Measurements from ENCODE around the gene PDE9A.

The PDE9A gene

DNA sequence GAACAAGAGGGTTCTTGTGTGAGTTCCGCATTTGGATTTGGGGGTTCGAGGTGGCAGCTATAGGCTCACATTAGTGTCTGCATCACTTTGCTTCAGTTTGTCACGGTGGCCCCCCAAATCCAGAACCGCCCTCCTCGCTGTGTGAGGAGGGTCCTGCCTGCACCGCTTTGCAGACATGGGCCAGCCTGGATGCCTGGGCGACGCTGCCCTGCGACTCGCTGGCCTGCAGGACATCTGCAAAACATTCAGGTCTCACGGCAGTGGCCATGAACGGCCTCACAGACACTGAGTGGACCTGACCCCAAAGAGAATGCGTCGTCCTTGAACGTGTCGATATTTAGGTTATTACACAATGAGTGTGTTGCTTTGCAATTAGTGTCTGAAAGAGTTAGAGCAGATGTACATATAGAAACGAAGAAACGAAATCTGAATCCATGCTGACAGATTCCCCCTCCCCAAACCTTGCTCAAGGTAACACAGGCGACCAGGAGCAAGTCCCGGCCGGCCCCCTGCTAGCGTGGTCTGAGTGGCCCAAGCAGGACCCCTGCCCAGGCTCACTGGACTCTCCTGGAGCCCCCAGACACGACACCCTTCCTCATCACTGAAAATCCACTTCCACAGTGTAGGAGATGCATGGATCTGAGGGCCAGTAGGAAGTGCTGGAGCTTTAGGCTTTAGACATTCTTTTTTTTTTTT lies 20.4 kb downstream of the PDE9A start:
- DNase-seq, result no peak

DNA sequence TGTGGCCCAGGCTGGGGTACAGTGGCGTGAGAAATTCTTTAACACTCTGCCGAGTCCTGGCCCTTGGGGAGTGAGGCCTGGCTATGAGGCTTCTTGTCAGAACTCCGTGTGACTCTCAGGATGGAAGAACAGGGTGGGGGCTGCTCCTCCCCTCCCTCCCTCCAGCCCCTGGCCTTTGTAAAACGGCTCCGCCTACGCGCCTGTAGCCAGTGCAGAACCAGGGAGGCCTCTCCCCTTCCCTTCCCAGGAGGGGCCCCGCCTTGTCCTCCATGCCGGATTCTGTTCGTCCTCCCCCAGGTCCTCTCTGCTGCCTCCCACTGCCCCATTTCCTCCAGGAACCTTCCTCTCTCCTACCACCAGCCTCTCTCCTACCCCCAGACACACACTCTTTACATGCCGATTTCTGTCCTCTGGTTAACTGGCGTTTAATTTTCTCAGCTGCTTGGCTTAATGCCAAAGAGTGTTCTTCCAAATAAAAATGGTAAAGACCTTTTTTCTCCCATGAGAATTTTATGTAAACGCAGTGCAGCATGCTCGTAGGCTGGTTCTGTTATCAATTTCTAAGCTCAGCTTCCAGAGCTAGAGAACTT lies 21.0 kb downstream of the PDE9A start:
- no peak for DNase-seq

DNA sequence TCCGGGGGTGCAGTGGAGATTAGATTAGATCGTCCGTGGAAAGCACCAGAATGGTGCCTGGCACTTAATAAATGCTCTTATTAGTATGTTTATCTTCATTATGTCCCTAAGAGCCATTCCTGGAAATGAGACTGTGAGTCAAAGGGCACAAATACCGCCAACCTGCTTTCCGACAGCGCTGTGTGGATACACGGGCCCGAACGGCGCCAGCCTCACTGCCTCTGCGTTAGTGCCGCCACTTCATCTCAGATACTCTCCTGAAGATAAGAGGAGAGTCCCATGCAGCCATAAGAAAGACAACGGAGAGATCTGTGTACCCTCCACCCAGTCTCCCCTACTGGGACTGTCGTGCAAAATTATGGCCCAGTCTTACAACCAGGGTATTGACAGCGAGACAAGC lies 22.0 kb downstream of the PDE9A start:
- no peak for DNase-seq

DNA sequence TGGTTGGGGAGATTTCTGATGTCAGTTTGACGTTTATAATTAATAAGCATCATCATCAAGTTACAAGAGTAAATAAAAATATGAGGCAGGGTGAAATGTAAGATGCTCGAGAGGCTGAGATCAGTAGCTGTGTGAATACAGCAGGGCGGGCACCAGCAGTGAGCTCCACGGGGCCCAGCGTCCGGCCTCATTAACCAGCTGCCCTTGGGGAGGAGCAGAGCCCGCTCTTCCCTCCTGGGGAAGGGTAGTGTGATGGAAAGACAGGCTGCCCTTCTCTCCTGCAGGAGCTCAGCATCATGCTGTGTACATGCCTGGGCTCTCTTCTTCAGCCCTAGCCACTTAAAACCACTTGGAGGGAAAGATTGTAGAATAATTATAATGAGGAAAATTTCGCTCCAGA lies 23.4 kb downstream of the PDE9A start:
- no peak for DNase-seq

DNA sequence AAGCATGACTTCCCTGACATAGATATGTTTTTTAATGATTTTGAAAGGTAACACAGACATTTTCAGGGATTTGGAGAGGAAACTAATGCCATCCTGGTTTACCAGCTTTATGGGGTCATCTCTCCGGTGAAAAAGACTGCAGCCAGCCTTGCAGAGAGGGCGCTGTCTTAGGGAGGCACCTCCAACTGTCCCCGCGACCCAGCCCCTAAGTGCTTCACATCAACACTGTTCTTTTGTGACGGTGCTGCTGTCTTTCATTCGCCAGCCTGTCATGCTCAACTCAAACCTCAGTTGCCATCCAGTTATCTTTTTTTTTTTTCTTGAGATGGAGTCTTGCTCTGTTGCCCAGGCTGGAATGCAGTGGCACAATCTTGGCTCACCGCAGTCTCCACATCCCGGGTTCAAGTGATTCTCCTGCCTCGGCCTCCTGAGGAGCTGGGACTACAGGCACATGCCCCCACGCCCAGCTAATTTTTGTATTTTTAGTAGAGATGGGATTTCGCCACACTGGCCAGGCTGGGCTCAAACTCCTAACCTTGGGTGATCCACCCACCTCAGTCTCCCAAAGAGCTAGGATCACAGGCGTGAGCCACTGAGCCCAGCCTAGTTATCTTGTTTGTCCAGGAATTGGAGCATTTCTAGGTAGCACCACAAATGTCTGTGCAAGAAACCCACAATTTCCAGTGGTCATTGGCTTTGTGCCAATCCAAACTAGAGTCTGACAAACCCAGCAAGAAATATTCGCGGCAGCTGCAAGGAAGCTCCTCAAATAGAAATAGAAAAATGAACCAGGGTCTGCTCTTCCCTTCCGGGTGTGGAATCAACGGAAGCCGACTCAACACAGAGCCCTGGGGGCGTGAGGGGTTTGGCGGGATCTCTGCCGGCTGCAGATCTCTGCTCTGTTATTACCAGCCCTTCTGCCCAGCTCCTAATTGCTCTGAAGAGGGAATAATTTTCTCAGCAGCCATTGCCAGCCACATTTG lies 24.2 kb downstream of the PDE9A start:
- DNase-seq, result no peak

DNA sequence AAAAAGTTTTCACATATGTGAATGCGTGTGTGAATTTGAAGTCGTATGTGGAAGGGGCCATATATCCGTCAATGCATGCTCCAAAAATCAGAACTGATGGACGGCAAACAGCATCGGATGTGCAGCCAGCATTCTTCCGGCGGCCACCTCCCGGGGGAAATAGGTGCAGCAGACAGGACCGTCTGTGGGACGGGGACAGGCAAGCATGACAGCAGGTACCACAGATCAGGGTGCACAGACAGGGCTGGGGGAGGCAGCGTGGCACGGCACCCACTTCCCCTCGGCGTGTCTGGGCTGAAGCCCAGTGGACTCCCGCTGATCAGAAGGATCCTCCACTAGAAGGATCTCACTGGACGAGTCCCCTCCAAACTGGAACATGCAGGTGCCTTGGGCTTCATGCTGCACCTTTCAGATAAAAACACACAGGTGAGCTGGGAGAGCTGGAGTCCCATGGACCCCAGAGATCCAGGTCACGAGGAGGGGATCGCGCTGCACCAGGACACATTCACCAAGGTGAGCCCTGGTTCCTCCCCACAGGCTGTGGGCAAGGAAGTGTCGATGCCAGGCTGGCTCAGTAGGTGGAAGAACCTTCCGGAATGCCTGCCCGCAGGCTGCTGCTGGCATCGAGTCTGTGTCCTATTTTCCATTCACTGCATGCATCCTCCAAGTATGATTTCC lies 25.3 kb downstream of the PDE9A start:
- no peak for DNase-seq

DNA sequence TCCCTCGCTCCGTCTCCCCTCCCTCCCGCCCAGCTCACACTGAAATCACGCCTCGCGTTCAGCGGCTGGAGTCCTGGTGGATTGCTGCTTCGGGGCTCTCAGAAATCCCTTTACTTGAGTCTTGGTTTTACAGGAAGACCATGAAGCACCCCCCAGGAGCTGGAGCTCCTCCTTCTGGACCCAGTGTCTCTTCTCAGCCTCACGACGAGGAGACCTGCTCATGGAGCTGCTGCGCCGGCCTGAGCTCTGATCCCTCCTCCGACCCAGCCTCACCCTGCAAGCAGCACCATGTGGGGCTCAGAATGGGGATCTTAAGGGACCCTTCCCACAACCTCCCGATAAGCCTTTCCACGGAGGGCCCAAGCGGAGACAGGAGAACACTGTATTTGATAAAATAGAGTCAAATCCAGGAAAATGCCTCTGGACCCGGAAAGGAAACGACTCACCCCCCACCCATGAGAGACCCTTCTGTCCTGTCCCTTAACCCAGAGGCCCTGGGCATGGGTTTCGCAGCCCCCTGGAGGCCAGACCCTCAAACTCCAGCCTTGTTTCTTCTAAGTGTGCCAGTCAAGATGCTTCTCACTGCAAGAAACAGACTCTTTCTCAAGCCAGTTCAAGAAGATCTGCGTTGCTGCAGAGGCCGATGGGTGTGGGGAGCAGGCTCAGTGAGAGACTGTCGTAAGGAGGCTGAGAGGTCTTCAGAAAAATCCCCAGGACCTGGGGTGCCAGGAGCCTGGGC lies 26.1 kb downstream of the PDE9A start:
- no peak for DNase-seq

DNA sequence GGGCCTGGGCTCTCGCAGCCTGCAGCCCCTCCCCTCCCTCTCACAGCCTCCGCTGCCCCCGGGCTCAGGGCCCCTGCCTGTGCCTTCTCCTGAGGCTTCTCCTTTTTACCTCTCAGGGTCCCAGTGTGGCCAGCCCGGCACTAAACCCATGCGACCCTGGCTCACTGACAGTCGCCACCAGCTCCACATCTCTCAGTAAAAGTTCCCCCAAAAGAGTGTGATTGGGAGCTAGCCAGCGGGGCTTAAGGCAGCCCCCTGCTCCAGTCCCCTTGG lies 26.6 kb downstream of the PDE9A start:
- DNase-seq, result no peak

DNA sequence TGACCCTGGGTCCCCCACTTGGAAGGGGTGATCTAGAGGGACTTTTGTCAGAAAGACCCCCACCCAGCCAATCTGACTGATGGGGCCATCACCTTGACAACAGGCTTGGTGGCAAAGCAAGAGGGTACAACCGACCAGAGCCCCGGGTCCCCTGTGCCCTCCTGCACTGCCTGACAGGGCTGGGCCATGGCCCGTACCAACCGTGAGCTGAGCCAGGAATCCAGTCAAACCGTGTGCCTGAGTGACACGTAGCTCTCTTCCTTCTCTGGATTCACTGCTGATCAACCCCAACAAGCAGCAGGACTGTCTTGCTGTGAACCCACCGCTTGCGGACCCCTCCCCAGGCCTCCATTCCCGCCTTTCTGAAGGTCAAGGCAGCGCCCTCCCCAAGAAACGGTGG lies 27.0 kb downstream of the PDE9A start:
- no peak for DNase-seq

DNA sequence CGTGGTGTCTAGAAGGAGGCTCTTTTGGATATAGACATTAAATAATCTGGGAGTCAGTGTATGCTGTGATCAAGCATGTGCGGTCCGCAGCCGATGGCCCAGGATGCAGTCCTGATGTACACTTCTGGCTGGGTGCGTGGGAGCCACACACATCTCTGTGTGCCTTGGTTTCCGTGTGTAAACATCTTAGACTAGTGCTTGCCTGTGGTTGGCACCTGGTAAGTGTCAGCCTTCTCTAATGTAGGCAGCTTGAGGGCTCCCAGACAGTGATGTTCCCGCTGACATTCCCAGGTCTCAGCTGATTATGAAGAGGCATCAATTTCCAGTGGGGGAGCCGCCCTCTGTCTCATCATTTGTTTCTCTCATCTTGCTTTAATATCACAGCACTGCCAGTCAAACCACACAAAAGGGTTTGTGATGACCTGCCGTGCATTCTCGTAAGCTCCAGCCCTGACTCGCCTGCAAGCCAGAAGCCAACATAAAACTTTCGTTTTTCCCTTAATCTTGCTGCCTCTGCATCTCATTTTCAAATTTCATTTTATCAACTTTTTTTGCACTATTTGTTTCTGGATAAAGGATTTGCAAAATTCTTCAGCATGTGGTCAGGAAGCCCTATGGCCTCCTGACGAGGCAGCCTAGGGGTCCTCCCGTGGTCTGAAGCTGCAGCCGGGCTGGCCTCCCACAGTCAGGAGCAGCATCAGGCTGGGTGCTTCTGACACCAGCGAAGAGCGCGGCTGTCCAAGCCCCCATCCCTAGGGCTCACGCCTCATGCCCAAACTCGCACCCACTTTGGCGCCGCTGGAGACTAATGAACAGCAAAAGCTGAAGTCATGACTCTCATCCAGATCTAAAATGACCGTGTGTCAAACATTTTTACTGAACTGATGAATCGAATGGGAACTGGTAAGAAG lies 28.1 kb downstream of the PDE9A start:
- DNase-seq, result no peak

DNA sequence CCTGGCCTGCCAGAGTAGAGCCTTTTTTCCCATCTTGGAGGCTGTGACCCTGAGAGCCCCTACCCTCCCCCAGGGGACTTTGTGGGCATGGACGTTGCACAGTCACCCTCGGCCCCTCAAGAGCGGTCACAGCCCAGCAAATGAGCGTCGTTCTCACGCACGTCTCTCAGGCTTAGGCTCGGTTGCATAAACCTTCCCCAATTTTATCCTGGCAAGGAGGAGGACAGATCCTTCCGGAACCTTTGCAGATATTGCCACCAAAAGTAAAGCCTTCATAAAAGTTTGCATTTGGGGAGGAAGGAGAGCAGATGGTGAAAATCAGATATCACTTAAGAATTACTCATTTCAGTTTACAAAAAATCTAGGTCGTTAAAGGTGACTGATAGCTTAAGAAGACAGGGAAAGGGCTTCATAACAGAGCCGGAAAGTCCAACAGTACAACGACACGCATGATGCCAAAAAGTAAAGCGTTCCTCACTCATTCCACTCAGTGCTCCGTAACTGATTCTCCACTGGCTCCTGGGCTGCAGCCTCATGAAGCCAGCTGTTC lies 29.3 kb downstream of the PDE9A start:
- DNase-seq, result no peak

DNA sequence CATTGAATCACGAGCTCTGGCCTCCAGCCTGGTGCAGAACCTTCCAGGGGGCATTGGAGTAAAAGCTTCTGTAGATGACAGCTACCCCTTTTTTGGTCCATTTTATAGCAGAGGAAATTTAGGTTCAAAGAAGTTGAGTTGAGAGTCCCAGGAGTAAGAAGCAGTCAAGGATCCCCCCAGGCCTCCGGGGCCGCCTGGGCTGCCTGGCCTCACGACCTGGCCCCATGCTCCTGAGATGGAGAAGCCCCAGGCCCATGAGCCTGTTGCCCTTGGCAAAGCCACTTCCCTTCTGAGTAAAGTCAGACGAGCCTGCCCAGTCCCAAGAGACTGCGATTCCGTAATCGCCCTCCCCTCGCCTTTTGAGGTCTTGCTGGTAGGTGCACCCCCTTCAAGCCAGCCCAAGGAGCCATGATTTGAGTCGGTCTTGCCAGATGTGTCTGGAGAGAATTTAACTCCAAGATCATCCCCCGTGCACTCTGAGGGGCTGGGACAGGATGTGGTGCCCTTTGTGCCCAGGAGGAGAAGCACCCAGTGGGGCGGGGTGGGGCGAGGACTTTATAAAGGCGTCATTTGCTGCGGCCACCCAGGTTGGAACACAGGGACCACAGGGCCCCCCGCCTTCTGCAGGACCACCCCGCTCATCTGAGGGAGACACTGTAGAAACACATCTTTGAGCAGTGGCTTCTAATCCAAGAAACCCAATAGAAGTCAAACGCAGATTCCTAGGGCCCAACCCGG lies 30.1 kb downstream of the PDE9A start:
- DNase-seq, result no peak

DNA sequence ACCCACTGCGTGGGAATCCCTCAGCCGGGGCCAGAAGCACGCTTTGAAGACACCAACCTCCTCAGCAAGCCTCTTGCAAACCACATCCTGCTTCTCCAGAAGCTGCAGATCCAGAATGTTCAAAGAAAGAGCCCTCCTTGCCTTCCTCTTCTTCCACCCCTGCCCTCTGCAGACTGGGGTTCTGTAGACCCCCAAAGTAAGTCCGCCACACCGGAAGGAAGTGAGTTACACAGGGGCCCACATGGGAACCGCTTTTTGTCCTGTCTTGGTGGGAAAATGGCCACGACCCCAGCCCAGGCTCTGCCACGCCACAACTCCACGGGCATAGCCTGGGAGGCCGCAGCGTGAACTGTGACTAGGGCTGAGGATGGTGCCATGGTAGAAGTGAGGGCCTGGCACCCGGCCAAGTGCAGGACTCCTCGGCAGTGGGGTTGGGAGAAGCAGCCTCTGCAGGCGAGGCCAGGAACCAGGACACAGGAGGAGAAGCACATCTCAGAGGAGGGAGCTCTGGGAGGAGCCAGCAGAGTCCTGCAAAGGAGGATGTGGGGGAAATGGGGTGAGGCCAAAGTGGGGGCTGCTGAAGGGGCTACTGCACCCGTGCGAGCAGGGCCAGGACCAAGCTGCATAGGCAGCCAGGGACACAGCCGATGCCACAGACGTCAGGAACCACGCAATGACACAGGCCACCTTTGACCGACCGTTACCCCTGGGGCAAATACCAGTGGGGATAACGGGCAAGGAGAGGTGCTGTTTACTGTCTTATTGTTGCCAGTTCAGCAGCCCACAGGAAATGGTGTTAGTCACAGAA lies 30.9 kb downstream of the PDE9A start:
- DNase-seq, result peak; percentile 39

DNA sequence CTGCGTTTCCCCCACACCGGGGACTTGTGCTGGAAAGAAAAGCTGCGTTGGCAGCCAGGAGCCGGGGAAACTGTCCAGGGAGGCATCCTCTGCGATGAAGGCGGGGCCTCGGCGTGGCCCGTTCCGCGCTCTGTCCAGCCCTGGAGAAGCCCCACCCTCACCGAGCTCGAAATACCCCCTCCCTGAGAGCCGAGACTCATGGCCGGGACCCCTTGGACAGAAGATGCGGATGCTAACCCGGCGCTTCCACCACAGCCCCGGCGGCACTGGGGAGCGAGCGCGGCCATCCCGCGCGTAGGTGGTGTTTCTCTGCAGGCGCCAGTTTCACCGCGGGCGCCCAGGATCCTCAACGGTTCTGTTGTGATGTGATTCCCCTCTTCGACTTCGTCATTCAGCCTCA lies 31.6 kb downstream of the PDE9A start:
- no peak for DNase-seq

DNA sequence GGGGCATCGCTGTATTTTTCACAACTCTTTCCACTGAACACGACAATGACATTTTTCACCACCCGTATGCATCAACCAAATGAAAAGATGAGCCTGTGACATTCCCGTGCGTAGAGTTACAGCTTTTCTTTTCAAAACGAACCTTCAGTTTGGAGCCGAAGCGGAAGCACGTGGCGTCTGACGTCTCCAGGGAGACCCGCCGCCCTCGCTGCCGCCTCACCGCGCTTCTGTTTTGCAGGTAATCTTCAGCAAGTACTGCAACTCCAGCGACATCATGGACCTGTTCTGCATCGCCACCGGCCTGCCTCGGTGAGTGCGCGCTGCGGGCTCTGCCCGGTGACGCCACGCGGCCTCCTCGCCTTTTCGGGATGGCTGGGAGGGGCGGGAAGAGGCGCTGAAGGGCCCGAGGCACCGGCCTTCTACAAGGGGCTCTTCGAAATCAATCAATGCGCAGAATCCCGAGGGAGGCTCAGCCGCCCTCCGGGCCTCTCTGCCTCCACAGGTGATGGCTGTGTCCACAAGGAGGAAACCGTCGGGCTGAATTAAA lies 32.6 kb downstream of the PDE9A start:
- no peak for DNase-seq

DNA sequence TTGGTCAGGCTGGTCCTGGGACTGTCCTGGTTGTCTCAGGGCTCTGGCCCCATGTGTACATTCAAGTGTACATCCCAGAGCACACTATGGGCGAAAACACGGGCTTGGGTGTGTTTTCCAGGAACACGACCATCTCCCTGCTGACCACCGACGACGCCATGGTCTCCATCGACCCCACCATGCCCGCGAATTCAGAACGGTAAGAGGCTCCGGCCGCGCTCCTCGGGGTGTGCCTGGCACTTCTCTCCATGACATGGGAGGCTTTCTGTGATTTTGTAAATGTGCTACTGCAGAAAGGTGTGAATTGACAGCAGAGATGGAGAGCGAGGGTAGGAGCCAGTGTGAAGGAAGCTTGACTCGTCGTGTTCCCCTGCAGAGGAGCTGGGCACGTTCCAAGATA lies 34.4 kb downstream of the PDE9A start:
- DNase-seq, result no peak

DNA sequence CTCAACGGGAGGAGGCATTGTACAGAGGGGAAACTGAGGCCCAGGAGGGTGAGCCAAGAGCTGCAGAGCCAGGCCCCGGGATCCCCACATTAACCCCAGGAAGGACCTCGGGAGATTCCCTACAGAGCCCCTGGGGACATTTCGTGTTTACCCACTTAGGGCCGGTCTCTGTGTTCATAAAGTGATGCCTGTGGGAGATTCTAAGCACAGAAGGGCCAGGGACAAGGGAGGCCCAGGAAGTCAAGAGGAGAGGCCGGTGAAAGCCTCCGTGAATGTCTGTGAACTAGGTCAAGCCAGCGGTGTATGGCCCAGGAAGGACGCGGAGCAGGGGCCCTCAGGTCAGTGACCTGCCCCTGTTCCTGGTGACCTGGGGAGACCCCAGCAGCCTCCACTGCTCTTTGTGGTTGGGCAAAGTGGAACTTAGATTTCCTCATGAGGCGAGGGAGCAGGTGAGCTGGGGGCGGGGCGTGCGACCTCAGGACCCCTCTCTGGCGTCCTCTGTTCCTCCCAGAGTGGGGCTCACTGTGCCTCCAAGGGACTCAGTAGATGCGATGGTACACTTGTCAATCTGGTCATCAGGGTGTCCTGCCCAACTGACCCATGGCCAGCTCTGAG lies 34.9 kb downstream of the PDE9A start:
- no peak for DNase-seq

DNA sequence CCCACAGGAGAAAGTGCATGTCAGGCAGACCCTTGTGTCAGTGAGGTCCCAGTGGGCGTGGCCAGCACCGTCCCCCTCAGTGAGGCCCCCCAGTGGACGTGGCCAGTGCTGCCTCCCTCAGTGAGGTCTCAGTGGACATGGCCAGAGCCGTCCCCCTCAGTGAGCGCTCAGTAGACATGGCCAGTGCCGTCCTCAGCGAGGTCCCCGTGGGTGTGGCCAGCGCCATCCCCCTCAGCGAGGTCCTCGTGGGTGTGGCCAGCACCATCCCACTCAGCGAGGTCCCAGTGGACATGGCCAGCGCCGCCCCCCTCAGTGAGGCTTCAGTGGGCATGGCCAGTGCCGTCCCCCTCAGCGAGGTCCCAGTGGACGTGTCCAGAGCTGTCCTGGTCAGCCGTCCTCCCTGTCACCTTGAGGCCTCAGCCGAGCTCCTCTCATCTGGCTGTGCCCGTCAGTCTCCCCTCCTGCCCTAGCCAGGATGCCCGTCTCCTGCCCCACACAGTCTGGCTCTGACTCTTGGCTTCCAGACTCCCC lies 35.5 kb downstream of the PDE9A start:
- no peak for DNase-seq

DNA sequence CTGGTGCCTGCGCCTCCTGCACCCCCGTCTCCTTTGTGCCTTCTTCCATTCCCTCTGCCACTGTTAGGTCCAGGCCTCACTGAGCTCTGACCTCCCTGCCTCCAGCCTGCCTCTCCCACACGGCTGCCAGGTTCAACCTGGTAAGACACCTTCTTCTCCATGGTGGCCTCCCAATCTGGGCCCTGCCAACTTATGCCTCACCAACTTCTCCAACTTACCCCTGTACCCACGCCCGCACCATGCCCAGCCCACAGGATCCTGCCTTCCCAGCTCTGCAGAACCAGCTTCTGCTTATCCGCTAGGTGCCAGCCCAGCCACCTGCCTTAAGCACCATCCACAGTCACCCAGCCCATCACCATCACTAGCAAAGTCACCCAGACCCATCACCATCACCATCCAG lies 37.2 kb downstream of the PDE9A start:
- DNase-seq, result no peak
